ENCODE data around the gene SETBP1.

SETBP1 gene

GRCh38 chr18:44816477-44816876 lies 135.8 kb downstream of the SETBP1 start:
- no peak for DNase-seq (ENCODE audit: low read depth in 2 of 2)

- no peak for DNase-seq (ENCODE audit: low read depth in 2 of 2)
These were observed 137.3 kb downstream of the SETBP1 start for GRCh38 chr18:44817831-44818473.

DNA sequence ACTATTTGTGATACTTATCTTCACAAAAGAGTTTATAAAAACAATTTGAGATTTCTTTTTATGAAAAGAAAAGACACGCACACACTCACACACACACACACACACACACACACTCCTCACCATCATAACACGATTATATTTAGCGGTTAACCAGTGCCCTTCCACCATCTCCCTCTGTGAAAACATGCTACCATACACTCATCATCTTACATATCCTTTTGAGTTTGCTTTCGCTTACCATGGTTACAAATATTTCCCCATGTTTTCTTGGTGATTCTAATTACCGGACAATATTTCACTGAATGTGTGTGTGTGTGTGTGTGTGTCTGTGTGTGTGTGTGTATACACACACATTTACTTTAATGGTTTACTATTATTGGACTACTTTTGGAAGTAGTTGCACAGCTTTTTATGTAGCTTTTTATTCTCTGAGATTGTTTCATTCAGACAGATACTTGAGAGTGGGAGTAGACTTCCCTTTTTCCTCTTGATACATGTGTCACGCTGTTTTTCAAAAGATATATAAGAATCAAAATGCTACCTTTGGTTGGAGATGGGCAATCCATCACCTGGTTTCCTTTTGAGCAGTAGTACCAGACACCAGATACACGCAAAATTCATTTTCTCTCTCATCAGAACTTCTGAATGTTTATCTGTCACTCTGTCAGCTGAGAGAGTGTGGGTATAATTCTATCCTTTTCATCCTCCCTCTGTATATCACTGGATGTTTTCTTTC lies 138.1 kb downstream of the SETBP1 start:
- no peak for DNase-seq (ENCODE audit: low read depth in 2 of 2)

DNA sequence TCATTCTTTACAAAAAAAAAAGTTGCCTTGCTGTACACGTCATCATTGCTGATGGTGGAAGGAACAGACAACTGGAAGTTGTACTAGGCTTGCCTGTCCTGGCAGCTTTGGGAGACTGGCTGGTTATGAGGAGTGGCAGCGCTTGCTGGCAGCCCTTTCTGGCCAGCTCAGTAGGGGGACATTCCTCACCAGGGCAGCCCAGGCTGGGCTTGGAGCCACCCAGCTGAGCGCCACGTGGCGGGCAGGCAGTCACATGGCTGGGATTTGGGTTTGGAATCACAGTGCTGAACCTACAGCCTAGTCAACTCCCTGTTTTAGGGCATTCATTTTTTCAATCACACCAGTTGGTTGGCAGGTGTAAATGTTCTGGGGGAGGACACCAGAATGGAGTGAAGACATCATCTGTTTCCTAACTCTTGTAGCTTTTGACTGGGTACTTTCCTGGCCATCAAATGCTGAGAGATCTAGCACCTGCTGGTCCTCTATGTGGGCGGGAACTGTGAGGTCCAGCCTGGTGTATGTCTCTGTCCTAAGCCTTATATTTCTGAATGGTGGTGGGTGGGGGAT lies 139.3 kb downstream of the SETBP1 start:
- no peak for DNase-seq (ENCODE audit: low read depth in 2 of 2)

GRCh38 chr18:44821924-44822323 lies 141.2 kb downstream of the SETBP1 start:
- DNase-seq (ENCODE audit: low read depth in 2 of 2) = no peak

DNA sequence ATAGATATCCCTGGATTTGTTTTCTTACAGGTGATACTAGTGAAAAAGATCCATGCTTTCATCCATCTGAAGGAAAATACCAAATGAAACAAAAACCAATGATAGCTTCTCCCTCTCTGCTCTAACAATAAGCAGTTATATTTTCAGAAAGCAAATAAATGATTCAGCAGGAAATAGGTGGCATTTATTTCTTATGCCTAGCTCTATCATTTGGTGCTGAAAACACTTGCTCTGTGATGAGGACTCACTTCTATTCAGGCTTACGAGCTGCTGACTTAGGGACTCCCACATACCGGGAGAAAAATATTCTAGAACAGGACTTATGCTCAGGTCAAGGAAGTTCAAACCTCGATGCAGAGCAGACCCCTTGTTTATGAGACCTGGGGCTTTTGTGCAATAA lies 142.6 kb downstream of the SETBP1 start:
- no peak for DNase-seq (ENCODE audit: low read depth in 2 of 2)

DNA sequence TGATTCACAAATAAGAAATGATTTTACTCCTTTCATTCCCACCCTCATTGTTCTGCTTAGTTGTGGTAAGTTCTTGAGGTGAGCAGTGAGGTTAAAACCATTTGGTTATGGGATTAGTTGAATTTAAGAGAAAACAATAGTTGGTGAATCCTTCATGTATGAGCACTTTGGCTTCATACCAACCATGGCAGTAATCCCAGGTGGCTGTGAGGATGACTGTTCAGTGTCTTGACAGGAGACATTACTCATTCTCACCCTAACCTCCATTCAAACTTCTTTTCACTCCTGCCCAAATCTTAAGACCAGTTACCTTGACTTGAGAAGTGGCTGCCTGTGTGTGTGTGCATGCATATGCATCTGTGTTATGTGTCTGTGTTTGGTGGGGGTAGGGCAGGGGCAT lies 143.1 kb downstream of the SETBP1 start:
- DNase-seq (ENCODE audit: low read depth in 2 of 2) = no peak

- no peak for DNase-seq (ENCODE audit: low read depth in 2 of 2)
These were observed 144.2 kb downstream of the SETBP1 start for GRCh38 chr18:44824884-44825283.

- no peak for DNase-seq (ENCODE audit: low read depth in 2 of 2)
These were observed 146.0 kb downstream of the SETBP1 start for GRCh38 chr18:44826418-44827259.

GRCh38 chr18:44828080-44828479 lies 147.4 kb downstream of the SETBP1 start:
- DNase-seq (ENCODE audit: low read depth in 2 of 2) = no peak

DNA sequence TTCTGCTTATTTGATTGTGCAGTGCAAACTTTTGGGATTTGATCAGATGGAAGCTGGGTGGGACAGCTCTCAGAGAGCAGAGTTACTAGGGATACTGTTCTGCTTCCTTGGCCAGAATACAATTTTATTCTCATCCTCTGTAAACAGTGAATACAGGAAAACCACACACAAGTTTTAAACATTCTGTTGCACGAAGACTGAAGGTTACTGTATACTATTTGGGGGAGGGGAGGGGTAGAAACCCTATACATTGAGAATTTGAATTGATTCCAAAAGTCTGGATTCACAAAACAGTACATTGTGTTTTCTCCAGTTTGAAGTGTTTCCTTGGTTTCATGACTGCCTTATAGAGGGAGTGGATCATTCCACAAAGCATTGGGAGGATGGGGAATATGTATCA lies 149.9 kb downstream of the SETBP1 start:
- no peak for DNase-seq (ENCODE audit: low read depth in 2 of 2)

GRCh38 chr18:44833786-44834185 lies 153.1 kb downstream of the SETBP1 start:
- no peak for DNase-seq (ENCODE audit: low read depth in 2 of 2)

GRCh38 chr18:44834867-44835469 lies 154.3 kb downstream of the SETBP1 start:
- DNase-seq (ENCODE audit: low read depth in 2 of 2) = no peak

DNA sequence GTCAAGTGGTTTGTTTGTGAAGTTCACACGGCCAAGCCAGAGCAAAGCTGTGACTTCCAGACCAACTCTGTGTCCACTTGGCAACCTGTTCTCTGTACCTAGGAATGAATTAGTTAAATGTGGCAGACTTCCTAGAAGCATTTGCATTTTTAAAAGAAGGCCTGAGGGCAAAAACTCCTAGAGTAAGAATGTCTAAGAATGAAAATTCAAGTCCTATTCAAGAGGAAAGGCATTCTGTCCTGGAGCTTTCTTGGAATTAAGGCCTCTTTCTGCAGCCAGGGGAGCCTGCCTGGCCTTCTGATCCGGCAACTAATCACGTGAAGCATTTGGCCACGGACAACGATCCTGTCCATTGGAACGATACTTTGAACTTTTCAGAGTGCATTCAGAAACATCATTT lies 155.0 kb downstream of the SETBP1 start:
- no peak for DNase-seq (ENCODE audit: low read depth in 2 of 2)

- DNase-seq (ENCODE audit: low read depth in 2 of 2) = no peak
These were observed 155.6 kb downstream of the SETBP1 start for GRCh38 chr18:44836263-44836662.

DNA sequence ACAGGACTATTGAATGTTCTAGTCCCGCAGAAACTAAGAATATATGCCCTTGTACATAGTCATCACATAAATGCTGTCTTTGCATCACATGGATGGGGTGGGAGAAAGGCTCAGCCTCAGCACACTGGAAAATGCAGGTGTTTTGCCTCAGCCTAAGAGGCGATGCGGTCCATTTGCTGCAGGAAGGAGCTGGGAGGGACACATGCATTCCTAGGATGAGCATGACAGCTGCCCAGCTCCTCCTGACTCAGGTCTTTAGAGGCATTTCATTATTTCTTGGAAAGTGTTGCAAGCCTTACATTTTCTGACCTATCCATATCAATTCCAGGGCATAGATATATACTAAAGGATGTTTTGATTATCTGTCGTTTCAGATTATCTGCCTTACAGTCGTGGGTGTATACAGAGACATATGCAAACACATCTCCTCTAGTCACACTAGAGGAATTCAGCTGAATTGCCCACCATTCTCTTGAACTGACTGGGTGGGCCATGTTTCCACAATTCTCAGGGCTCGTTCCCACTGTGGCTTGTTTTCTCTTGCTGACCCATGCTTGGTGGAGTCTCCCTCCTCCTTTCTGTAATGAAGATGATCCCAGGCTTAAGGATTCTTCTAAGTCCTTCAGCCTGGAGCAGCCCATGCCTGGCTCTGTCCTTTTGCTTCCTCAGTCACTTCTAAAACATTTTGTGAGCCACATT lies 156.9 kb downstream of the SETBP1 start:
- no peak for DNase-seq (ENCODE audit: low read depth in 2 of 2)

DNA sequence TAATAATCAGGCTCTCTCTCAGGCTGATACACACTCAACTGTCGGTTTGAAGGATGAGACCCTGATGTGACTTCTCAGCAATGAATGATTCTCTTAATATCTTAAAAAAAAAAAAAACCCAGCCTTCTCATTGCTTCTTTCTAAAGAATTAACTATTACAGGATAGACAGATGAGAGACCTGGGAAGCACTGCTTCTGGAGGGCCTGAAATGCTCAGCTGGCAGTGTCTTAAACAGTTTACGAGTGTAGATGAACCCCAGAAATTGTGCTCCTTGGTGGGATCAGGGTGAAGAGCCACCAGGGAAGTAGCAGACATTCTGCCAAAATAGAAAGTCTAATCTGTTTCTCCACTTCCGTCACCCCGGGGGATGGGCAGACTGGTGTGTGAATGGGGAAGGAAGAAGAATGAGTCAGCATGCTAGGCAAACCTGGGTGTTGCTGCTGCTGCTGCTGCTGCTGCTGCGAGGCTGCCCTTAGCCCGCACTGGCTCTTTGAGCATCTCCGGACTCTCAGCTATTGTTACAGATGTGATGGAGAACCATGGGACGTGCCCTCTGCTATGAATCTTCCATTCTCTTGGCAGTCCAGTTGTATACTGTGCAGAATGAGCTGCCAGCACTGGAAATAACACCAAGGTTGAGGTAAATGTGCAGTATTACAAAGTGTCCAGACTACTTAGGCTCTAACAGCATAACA lies 158.4 kb downstream of the SETBP1 start:
- peak; percentile 44 to 56 for DNase-seq (ENCODE audit: low read depth in 2 of 2)

- DNase-seq (ENCODE audit: low read depth in 2 of 2) = no peak
These were observed 159.5 kb downstream of the SETBP1 start for GRCh38 chr18:44840058-44840790.

GRCh38 chr18:44841221-44841620 lies 160.5 kb downstream of the SETBP1 start:
- DNase-seq (ENCODE audit: low read depth in 2 of 2) = no peak

Measured in stimulated activated CD8-positive, alpha-beta memory T cell treated with anti-CD3 and anti-CD28 coated beads, Interleukin-15, amount 100 ng/mL, for 48 hours (primary cell).